Measurements from ENCODE around the gene TMEM88. TPM values are rescaled to one million over a fixed set of nuclear protein-coding genes. Genes with fewer than 3 reads are reported as not detected.

Gene TMEM88
- total and polyA plus RNA-seq, 3 donors from 2014 or later, result 4.6 to 7.4 (median 6.8) TPM

DNA sequence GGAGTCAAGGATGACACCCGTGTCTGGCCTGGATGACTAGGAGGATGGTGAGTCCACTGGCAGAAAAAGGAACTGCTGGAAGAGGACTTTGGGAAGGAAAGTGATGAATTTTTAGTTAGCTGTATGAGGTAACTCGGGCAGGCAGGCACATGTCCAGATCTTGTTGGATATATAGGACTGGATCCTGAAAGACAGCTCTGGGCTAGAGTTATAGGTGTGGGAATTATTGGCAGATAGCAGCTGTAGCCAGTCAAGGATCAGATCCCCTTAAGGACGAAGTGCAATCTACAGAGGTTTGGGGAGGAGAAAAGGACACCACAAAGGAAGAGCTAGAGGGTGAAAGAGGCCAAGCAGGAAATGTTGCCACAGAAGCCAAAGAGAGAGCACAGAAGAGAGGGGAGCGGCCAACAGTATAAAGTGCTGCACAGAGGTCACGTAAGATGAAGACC lies 13.0 kb downstream of the TMEM88 start:
- no peak for DNase-seq
- TF ChIP-seq POLR2A (IDR thresholded peaks at IDR 0.05), result no peak
- TF ChIP-seq, protein P1, sequence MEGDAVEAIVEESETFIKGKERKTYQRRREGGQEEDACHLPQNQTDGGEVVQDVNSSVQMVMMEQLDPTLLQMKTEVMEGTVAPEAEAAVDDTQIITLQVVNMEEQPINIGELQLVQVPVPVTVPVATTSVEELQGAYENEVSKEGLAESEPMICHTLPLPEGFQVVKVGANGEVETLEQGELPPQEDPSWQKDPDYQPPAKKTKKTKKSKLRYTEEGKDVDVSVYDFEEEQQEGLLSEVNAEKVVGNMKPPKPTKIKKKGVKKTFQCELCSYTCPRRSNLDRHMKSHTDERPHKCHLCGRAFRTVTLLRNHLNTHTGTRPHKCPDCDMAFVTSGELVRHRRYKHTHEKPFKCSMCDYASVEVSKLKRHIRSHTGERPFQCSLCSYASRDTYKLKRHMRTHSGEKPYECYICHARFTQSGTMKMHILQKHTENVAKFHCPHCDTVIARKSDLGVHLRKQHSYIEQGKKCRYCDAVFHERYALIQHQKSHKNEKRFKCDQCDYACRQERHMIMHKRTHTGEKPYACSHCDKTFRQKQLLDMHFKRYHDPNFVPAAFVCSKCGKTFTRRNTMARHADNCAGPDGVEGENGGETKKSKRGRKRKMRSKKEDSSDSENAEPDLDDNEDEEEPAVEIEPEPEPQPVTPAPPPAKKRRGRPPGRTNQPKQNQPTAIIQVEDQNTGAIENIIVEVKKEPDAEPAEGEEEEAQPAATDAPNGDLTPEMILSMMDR (IDR thresholded peaks at IDR 0.05), result no peak
- H3K4me1 ChIP-seq, result no peaks in the 10 kb centered on the region
- no peaks in the 10 kb centered on the region for H3K27me3 ChIP-seq
- whole genome bisulfite sequencing, 2 donors, result 84 to 87% methylated on average over 5 of the region's 5 CpGs
- no peak overlapping the region for H3K27ac ChIP-seq
- H3K9me3 ChIP-seq, result no peaks in the 10 kb centered on the region
- H3K36me3 ChIP-seq (ENCODE audit: low read depth, missing control alignments), result no peaks in the 10 kb centered on the region
- intact Hi-C loops (cut with DNase I; ENCODE audit: low total_unique reads), result no loop called here
- no peak overlapping the region for H3K4me3 ChIP-seq

DNA sequence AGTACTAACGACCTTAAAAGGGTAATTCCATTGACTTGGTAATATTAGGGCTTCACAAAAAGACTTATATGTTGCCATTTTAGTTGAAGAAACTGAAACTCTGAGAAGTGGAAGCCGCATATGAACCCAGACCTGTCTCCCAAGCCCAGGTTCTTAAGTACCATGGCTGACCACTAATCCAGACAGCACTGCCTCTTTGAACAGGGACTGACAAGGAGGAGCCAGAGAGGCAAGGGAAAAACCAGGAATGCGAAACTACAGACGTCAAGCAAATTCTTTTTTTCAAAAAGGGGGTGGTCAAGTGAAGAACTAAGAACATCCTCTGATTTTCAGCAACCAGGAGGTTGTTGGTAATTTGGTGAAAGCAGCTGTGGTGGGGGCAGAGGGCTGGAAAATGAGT lies 18.2 kb downstream of the TMEM88 start:
- TF ChIP-seq, protein P1 (IDR thresholded peaks at IDR 0.05), result no peak
- no peak for TF ChIP-seq POLR2A (IDR thresholded peaks at IDR 0.05)
- Histone ChIP-seq H3K36me3 (ENCODE audit: low read depth, missing control alignments) (no peaks in the 10 kb centered on the region), H3K9me3 (no peaks in the 10 kb centered on the region), H3K27me3 (no peaks in the 10 kb centered on the region), H3K4me1 (no peaks in the 10 kb centered on the region), H3K27ac (no peak overlapping the region), H3K4me3 (no peak overlapping the region)
- intact Hi-C loops (cut with DNase I; ENCODE audit: low total_unique reads), result no loop called here
- 48 to 58% methylated on average over 4 of the region's 4 CpGs for WGBS, 2 donors
- DNase-seq, result no peak

GRCh38 chr17:7875804-7876370 lies 21.0 kb downstream of the TMEM88 start:
- no peak overlapping the region for H3K27ac ChIP-seq
- H3K36me3 ChIP-seq (ENCODE audit: low read depth, missing control alignments), result no peaks in the 10 kb centered on the region
- no peak for DNase-seq
- H3K9me3 ChIP-seq, result no peaks in the 10 kb centered on the region
- H3K4me3 ChIP-seq, result no peak overlapping the region
- no peaks in the 10 kb centered on the region for H3K27me3 ChIP-seq
- intact Hi-C loops (cut with DNase I; ENCODE audit: low total_unique reads), result no loop called here
- H3K4me1 ChIP-seq, result no peaks in the 10 kb centered on the region
- WGBS, 2 donors, result 84 to 92% methylated on average over 2 of the region's 2 CpGs
- TF ChIP-seq, protein P1 (IDR thresholded peaks at IDR 0.05), result no peak
- TF ChIP-seq POLR2A (IDR thresholded peaks at IDR 0.05), result no peak

GRCh38 chr17:7878234-7878633 lies 23.4 kb downstream of the TMEM88 start:
- intact Hi-C loops (cut with DNase I; ENCODE audit: low total_unique reads), result no loop called here
- WGBS, 2 donors, result 86 to 94% methylated on average over 7 of the region's 7 CpGs
- Histone ChIP-seq H3K27ac (no peak overlapping the region), H3K27me3 (no peaks in the 10 kb centered on the region), H3K9me3 (no peaks in the 10 kb centered on the region), H3K4me1 (peaks cover 4% of the 10 kb centered on the region), H3K36me3 (ENCODE audit: low read depth, missing control alignments) (no peaks in the 10 kb centered on the region), H3K4me3 (no peak overlapping the region)
- TF ChIP-seq, protein P1 (IDR thresholded peaks at IDR 0.05), result no peak
- no peak for TF ChIP-seq POLR2A (IDR thresholded peaks at IDR 0.05)
- no peak for DNase-seq

Measured in testis (tissue), 3 donors.